ENCODE measurements around the gene UQCC2.

UQCC2 gene

DNA sequence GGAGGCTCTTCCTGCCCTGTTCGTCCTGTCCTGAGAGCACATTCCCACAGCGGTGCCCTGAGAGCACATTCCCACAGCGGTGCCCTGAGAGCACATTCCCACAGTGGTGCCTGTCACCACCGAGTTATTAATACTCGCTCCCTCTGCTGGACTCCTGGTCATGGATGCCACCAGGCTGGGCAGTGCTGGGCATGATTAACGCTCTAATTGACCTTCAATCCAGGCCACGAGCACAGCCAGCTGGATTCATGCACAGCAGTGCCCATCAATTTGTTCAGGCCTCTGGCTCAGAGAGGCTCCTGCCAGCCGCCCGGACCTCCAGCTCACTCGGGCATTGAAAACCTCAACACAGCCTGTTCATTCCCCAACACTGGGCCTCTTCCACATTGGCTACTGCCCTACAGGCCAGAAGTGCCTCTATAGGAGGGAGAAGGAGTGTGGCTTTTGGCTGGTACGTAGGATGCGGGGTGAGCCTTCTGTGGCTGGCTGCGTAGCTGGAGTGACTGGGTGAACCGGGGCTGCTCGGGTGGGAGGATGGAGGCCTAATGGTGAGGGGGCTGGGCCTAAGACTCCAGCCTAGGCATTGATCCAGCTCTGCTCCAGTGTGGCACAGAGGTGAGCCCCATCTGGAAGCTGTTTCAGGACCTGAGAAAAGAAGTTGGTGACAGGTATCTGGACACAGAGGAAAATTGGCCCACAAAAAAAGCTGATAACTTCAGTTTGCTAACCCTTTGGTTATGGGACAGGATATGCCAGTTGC, 25.9 kb upstream of the UQCC2 start:
- no peak for DNase-seq
- TF ChIP-seq, protein P1, sequence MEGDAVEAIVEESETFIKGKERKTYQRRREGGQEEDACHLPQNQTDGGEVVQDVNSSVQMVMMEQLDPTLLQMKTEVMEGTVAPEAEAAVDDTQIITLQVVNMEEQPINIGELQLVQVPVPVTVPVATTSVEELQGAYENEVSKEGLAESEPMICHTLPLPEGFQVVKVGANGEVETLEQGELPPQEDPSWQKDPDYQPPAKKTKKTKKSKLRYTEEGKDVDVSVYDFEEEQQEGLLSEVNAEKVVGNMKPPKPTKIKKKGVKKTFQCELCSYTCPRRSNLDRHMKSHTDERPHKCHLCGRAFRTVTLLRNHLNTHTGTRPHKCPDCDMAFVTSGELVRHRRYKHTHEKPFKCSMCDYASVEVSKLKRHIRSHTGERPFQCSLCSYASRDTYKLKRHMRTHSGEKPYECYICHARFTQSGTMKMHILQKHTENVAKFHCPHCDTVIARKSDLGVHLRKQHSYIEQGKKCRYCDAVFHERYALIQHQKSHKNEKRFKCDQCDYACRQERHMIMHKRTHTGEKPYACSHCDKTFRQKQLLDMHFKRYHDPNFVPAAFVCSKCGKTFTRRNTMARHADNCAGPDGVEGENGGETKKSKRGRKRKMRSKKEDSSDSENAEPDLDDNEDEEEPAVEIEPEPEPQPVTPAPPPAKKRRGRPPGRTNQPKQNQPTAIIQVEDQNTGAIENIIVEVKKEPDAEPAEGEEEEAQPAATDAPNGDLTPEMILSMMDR (IDR thresholded peaks at IDR 0.05; ENCODE audit: low read depth, low read length): no peak
- Histone ChIP-seq H3K27me3 (ENCODE audit: insufficient read depth, low read depth, severe bottlenecking) (no peaks in the 10 kb centered on the region), H3K36me3 (no peaks in the 10 kb centered on the region), H3K4me3 (ENCODE audit: low read depth, low read length) (no peak overlapping the region), H3K27ac (no peak overlapping the region), H3K9me3 (ENCODE audit: severe bottlenecking) (no peaks in the 10 kb centered on the region)

DNA sequence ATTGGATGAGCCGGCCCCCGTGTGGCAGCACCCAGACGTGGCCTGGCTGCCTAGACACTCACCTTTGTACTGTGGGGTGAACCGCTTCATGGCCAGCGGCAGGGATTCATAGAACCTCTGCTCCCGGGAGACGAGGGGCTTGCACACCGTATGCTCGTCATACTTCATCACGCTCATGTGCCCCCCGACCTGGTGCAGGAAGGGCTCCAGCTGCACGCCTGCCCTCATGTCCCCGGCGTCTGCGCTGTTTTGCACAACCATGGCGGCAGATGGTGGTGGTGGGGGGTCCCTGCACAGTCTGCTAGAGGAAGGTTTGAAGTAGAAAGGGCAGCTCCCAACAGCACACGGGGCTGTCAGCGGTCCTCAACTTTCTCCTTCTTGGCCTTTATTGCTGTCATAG, 23.7 kb upstream of the UQCC2 start:
- DNase-seq: no peak
- Histone ChIP-seq H3K36me3 (no peaks in the 10 kb centered on the region), H3K9me3 (ENCODE audit: severe bottlenecking) (no peaks in the 10 kb centered on the region), H3K27me3 (ENCODE audit: insufficient read depth, low read depth, severe bottlenecking) (no peaks in the 10 kb centered on the region), H3K27ac (no peak overlapping the region), H3K4me3 (ENCODE audit: low read depth, low read length) (no peak overlapping the region)
- TF ChIP-seq, protein P1 (IDR thresholded peaks at IDR 0.05; ENCODE audit: low read depth, low read length): peak; percentile 34

DNA sequence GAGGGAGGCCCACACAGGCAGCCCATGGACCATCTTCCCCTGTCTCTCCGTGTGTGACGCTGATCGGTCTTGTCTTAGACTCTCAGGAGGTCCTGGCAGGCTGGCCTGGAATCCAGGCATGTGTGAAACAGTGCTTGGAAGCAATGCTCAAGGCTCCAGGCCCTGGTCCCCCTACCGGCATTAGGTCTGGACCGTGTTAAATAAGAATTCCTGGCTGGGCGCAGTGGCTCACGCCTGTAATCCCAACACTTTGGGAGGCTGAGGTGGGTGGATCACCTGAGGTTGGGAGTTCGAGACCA, 22.2 kb upstream of the UQCC2 start:
- Histone ChIP-seq H3K4me3 (ENCODE audit: low read depth, low read length) (no peak overlapping the region), H3K27me3 (ENCODE audit: insufficient read depth, low read depth, severe bottlenecking) (no peaks in the 10 kb centered on the region), H3K9me3 (ENCODE audit: severe bottlenecking) (no peaks in the 10 kb centered on the region), H3K27ac (no peak overlapping the region), H3K36me3 (no peaks in the 10 kb centered on the region)
- no peak for DNase-seq
- TF ChIP-seq, protein P1 (IDR thresholded peaks at IDR 0.05; ENCODE audit: low read depth, low read length): no peak

DNA sequence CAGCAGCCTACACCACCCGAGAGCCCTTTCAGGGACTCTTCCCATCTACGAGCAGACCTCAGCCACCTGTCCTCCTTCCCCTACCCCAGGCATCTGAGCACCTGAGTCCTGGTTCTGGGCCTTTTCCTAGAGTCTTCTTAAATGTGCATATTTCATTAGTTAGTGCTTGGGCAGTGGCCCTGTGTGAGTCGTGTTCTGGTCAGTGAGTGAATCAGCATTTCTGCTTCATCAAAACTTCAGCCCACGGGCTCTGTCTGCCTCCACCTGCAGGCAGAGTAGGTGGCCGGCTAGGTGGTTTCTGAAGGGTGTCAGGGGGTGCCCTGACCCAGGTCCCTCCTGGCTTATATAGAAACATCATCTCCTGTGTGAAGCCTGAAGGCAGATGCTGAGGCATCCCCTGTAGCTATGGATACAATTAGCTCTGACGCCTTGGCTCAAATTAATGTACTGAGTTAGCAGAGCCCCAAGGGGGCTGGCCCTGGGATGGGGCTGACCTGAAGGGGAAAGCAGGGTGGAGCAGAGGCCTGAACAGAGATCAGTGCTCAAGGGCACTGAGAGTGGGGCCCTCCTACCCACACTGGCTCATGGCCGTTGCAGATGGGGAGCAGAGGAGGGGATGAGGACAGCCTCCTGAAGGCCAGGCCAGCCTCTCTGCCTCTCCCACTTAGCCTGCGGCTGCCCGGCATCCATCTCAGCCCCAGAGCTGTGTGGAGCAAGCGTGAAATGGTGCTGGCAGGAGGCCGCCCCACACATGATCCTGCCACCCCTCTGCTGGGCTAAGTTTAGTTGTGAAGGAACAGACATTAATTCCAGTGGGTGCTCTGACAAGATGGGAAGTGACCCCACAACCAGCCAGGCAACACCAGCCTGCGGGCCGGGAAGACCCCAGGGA, 21.6 kb upstream of the UQCC2 start:
- Histone ChIP-seq H3K9me3 (ENCODE audit: severe bottlenecking) (no peaks in the 10 kb centered on the region), H3K4me3 (ENCODE audit: low read depth, low read length) (no peak overlapping the region), H3K36me3 (no peaks in the 10 kb centered on the region), H3K27me3 (ENCODE audit: insufficient read depth, low read depth, severe bottlenecking) (no peaks in the 10 kb centered on the region), H3K27ac (peak overlapping the region; percentile 49)
- DNase-seq: no peak
- TF ChIP-seq, protein P1 (IDR thresholded peaks at IDR 0.05; ENCODE audit: low read depth, low read length): no peak

DNA sequence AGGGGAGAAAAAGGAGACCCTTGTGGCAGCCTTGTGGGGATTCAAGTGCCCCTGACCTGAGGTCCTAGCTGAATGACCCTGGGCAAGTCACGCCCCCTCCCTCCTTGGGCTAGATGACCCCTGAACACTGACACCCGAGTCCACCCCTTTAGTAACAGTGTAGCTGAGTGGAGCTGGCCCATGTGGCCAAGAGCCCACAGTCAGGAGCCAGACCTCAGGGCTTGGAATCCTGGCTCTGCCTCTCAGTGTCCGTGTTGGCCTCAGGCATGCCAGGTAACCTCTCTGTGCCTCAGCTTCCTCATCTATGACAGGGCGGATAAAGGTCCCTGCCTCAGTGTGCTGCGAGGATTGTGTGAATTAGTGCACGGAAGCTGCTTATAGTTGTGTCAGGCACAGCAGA, 20.9 kb upstream of the UQCC2 start:
- DNase-seq: peak; percentile 65
- Histone ChIP-seq H3K27ac (peak overlapping the region; percentile 49), H3K27me3 (ENCODE audit: insufficient read depth, low read depth, severe bottlenecking) (no peaks in the 10 kb centered on the region), H3K9me3 (ENCODE audit: severe bottlenecking) (no peaks in the 10 kb centered on the region), H3K36me3 (no peaks in the 10 kb centered on the region), H3K4me3 (ENCODE audit: low read depth, low read length) (no peak overlapping the region)
- TF ChIP-seq, protein P1 (IDR thresholded peaks at IDR 0.05; ENCODE audit: low read depth, low read length): no peak

All from WERI-Rb-1 (cell line).